ENCODE results near the gene ADA. TPM values are rescaled to one million over a fixed set of nuclear protein-coding genes. Genes with fewer than 3 reads are reported as not detected.

ADA gene
- total and polyA plus RNA-seq, 2 of the 13 experiments (the other 11 are each of a cell fraction or from before 2014, with no cell fraction given), result 2.5 to 11.3 TPM

GRCh38 chr20:44576297-44576696 lies 75.2 kb downstream of the ADA start (continued):
- TF ChIP-seq ATF2 (CRISPR knock-in tag; IDR thresholded peaks at IDR 0.05) (no peak), SMC3 (IDR thresholded peaks at IDR 0.05; ENCODE audit: low read length) (peak; percentile 29; the same call in 1 of the 2 replicates), RERE (CRISPR knock-in tag; IDR thresholded peaks at IDR 0.05; ENCODE audit: low read depth) (no peak), ZFX (CRISPR knock-in tag; IDR thresholded peaks at IDR 0.05; ENCODE audit: low read depth) (no peak), GMEB1 (CRISPR knock-in tag; IDR thresholded peaks at IDR 0.05; ENCODE audit: borderline replicate concordance) (no peak), NR0B2 (CRISPR knock-in tag; IDR thresholded peaks at IDR 0.05) (no peak)

Measured in HepG2 (cell line).